ENCODE measurements around the gene SEPTIN7. TPM values are rescaled to one million over a fixed set of nuclear protein-coding genes. Genes with fewer than 3 reads are reported as not detected.

Gene SEPTIN7
- polyA plus RNA-seq, 1 donor (not counting 4 experiments of a cell fraction or from before 2014, with no cell fraction given): 284 TPM

DNA sequence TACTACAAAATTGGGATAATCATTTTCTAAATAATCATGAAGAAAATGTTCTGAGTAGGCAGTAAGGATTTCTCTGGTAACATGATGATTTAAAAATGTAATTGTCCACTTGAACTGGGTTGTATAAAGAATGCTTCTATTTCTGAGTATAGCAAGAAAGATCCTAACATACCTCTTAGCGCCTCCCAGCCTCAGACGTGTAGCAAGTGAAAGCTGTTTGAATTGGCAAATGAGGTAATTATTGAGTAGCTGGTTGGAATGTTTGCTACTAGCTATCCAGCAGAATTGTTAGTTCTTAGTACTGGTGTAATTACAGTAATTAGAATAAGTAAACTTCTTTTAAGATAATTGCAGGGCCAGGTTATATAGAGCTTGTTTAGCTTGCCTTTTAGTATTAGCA lies 47.9 kb downstream of the SEPTIN7 start:
- Histone ChIP-seq H3K36me3 (ENCODE audit: control insufficient read depth in 2 of 2, extremely low read depth in 1 of 2, insufficient read depth in 2 of 2, low read length in 2 of 2) (peaks cover 5 to 8% of the 10 kb centered on the region in 2 experiments), H3K9me1 (ENCODE audit: control insufficient read depth, extremely low read depth, insufficient read depth, low read length) (no peaks in the 10 kb centered on the region), H2AFZ (ENCODE audit: control insufficient read depth, low read length) (no peak overlapping the region), H3K27me3 (ENCODE audit: control insufficient read depth, extremely low read depth, insufficient read depth, low read length) (no peaks in the 10 kb centered on the region), H3K9me3 (ENCODE audit: control insufficient read depth, low read depth, low read length) (no peaks in the 10 kb centered on the region), H3K4me3 (ENCODE audit: control insufficient read depth in 2 of 3, extremely low read depth in 1 of 3, insufficient read depth in 2 of 3, low read depth in 1 of 3, low read length in 3 of 3) (no peak overlapping the region), H3K4me2 (ENCODE audit: control insufficient read depth, extremely low read depth, insufficient read depth, low read depth, low read length) (no peak overlapping the region), H3K4me1 (ENCODE audit: control insufficient read depth, extremely low read depth, insufficient read depth, low read length) (no peaks in the 10 kb centered on the region), H4K20me1 (ENCODE audit: control insufficient read depth, extremely low read depth, insufficient read depth, low read length) (no peaks in the 10 kb centered on the region), H3K27ac (ENCODE audit: control insufficient read depth, insufficient read depth, low read length) (no peak overlapping the region), H3K79me2 (ENCODE audit: control insufficient read depth, insufficient read depth, low read length) (peaks cover 87% of the 10 kb centered on the region), H3K9ac (ENCODE audit: control insufficient read depth, extremely low read depth, insufficient read depth, low read length) (no peak overlapping the region)
- FAIRE-seq (no peak), DNase-seq (ENCODE audit: low read depth, low spot score) (no peak)
- dilution Hi-C loops (cut with MboI; ENCODE audit: extremely low pct_ligation_motif_present, low sequenced_read_pairs): no loop called here
- no peak for TF ChIP-seq EZH2 (IDR thresholded peaks at IDR 0.05; ENCODE audit: low read length)
- TF ChIP-seq, protein P1, sequence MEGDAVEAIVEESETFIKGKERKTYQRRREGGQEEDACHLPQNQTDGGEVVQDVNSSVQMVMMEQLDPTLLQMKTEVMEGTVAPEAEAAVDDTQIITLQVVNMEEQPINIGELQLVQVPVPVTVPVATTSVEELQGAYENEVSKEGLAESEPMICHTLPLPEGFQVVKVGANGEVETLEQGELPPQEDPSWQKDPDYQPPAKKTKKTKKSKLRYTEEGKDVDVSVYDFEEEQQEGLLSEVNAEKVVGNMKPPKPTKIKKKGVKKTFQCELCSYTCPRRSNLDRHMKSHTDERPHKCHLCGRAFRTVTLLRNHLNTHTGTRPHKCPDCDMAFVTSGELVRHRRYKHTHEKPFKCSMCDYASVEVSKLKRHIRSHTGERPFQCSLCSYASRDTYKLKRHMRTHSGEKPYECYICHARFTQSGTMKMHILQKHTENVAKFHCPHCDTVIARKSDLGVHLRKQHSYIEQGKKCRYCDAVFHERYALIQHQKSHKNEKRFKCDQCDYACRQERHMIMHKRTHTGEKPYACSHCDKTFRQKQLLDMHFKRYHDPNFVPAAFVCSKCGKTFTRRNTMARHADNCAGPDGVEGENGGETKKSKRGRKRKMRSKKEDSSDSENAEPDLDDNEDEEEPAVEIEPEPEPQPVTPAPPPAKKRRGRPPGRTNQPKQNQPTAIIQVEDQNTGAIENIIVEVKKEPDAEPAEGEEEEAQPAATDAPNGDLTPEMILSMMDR (optimal IDR thresholded peaks at IDR 0.05 in 1 of 3, IDR thresholded peaks at IDR 0.05 in 1 of 3, conservative IDR thresholded peaks at IDR 0.05 in 1 of 3; ENCODE audit: extremely low read depth in 1 of 3, insufficient read depth in 2 of 3, low read length in 3 of 3): no peak

DNA sequence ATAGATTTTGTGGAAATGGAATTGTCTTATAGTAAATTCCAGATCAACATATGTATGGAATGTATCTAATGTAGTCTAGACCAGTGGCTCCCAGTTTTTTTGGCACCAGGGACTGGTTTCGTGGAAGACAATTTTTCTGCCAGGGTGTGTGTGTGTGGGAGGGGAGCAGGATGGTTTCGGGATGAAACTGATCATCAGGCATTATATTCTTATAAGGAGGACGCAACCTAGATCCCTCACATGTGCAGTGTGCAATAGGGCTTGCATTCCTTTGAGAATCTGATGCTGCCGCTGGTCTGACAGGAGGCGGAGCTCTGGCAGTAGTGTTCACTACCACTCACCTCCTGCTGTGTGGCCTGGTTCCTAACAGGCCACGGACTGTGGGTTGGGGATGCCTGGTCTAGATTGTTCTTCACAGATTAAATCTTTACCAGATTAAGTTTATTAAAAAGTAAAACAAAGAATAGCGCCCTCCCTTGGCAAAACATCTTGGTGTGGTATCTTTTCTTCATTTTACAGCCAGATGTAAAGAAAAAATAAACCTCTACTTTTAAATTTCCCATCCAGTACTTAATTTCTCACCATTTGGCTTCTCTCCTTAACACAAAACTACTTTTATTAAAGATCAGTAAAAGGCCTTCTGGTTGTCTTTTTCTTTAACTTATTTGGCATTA lies 48.4 kb downstream of the SEPTIN7 start:
- Histone ChIP-seq H4K20me1 (ENCODE audit: control insufficient read depth, extremely low read depth, insufficient read depth, low read length) (no peaks in the 10 kb centered on the region), H3K27ac (ENCODE audit: control insufficient read depth, insufficient read depth, low read length) (no peak overlapping the region)
- dilution Hi-C loops (cut with MboI; ENCODE audit: extremely low pct_ligation_motif_present, low sequenced_read_pairs): no loop called here

More for the DNA sequence above, 48.4 kb downstream of the SEPTIN7 start:
- Histone ChIP-seq H3K27me3 (ENCODE audit: control insufficient read depth, extremely low read depth, insufficient read depth, low read length) (no peaks in the 10 kb centered on the region), H3K79me2 (ENCODE audit: control insufficient read depth, insufficient read depth, low read length) (peaks cover 87% of the 10 kb centered on the region), H3K4me3 (ENCODE audit: control insufficient read depth in 2 of 3, extremely low read depth in 1 of 3, insufficient read depth in 2 of 3, low read depth in 1 of 3, low read length in 3 of 3) (no peak overlapping the region), H3K36me3 (ENCODE audit: control insufficient read depth in 2 of 2, extremely low read depth in 1 of 2, insufficient read depth in 2 of 2, low read length in 2 of 2) (peaks cover 5 to 8% of the 10 kb centered on the region in 2 experiments), H2AFZ (ENCODE audit: control insufficient read depth, low read length) (no peak overlapping the region), H3K4me1 (ENCODE audit: control insufficient read depth, extremely low read depth, insufficient read depth, low read length) (no peaks in the 10 kb centered on the region), H3K9me1 (ENCODE audit: control insufficient read depth, extremely low read depth, insufficient read depth, low read length) (no peaks in the 10 kb centered on the region), H3K9ac (ENCODE audit: control insufficient read depth, extremely low read depth, insufficient read depth, low read length) (no peak overlapping the region), H3K4me2 (ENCODE audit: control insufficient read depth, extremely low read depth, insufficient read depth, low read depth, low read length) (no peak overlapping the region), H3K9me3 (ENCODE audit: control insufficient read depth, low read depth, low read length) (no peaks in the 10 kb centered on the region)
- DNase-seq (ENCODE audit: low read depth, low spot score): no peak
- no peak for FAIRE-seq
- TF ChIP-seq EZH2 (IDR thresholded peaks at IDR 0.05; ENCODE audit: low read length): no peak
- TF ChIP-seq, protein P1 (optimal IDR thresholded peaks at IDR 0.05 in 1 of 3, IDR thresholded peaks at IDR 0.05 in 1 of 3, conservative IDR thresholded peaks at IDR 0.05 in 1 of 3; ENCODE audit: extremely low read depth in 1 of 3, insufficient read depth in 2 of 3, low read length in 3 of 3): no peak

Measured in keratinocyte (primary cell).